ENCODE results near the gene CPT2.

CPT2 gene

DNA sequence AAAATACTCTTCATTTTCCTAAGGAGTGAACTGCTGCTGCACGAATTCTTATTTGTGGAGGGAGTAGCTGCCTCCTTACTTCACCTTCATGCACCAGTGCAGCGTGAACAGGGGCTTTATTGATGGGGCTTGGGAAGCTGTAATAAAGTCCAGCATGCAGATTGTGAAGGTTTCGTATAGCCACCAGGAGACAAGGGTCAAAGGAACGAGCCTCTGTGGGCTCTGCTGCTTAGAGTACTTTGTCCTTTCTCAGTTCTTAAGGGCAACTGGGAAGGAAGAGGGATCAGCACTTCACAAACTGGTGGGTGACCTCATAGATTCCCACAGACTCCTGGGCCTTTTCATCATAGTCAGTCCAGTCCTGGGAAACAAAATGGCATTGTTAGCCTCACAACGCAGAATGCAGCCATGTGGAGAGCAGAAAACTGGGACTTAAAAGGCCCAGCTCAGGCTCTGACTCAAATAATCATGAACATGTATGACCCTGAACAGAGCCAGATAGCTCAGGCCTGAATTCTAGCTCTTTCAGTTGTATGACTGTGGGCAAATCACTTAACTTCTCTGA is 17.8 kb downstream of the CPT2 start:
- DNase-seq (ENCODE audit: low spot score) = no peak
- no peak for FAIRE-seq

DNA sequence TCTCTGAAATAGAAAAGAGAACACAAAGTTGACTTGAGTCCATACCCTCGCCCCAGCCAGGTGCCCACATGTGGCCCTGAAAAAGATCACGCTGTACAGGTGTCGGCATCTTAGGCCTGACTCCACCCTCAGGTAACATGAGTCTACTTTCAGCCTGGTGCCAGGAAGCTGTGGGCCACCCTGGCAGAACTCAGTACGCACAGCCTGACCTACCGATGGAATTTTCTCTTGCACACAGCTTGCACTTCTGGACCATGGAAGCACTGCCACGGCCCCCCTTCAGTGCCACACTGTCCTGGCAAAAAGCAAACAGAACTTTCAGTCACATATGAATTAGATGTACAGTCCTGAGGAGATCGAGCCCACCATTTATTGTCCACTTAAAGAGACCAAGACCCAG is 21.6 kb downstream of the CPT2 start:
- FAIRE-seq (no peak), DNase-seq (ENCODE audit: low spot score) (no peak)

DNA sequence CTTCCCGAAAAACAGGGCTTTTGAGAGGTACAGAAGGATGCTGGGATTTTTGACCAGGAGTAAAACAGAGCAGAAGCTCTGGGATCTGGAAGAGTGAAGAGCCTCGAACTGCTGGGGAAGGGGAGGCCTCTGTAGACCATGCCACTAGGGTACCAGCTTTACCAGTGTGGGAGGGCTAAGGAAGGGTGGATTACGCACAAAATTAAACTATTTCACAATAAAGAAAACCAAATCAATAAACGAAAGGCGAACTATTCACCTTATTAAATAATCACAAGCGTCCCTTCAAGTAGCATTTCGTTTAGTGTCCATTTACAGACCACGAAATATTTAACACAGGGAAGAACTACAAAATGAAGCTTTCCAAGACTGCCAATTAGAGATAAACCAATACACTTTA is 23.1 kb downstream of the CPT2 start:
- no peak for DNase-seq (ENCODE audit: low spot score)
- no peak for FAIRE-seq

DNA sequence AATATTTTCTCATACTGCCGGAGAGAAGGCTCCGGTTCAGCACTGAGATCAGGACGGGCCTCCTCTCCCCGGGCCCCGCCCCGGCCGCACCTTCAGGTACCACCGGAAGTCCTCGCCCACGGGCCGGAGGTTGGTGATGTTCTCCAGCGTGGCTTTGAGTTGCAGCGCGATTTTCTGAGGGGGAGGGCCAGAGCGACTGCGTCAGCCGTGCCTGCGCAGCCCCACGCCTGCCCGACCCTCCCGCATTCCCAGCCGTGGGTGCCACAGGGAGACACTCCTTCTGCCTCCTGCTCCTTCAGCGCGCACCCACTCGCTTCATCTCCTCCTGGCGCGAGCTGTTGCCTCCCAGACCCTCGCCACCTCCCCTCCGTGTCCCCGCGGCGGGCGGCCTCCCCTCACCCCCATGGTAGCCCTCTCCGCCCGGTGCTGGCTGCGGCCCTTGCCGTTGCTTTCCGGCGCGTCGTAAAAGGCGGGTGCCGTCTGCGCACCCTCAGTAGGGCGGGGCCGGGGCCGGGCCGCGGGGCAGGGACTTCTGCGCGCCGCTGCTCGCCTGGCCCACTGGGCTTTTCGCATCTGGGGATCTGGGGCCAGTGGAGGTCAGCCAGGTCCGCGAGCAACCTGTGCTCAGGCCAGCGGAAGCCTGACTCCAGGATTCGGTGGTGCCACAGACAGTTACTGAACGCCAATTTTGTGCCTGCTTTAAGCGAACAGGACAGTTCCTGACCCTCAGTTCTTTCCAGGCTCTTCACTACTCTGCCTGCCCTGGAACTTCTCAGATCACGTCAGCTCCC is 23.7 kb downstream of the CPT2 start, which contains the start of gene CZIB:
Gene CZIB (minus strand): TSS at position 464 of the 791 bp plus-strand sequence. CDS start 59 bp downstream, at position 405.
- DNase-seq (ENCODE audit: low spot score) = peak; percentile 86
- FAIRE-seq = peak; percentile 77

DNA sequence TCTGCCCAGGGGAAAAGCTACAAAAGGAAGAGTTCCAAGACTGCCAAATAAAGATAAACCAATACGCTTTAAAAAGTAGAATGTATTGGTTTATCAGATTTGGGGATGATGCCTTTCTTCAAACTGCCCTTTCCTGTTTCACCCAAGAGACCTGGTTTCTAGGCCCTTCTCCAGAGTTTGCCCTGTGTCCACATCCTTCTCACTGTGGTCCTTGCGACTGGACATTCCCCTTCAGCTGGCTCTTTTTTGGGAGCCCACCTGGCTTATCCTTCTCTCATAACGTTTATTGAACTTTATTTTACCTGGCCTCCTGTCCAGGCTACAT is 24.3 kb downstream of the CPT2 start:
- FAIRE-seq = no peak
- no peak for DNase-seq (ENCODE audit: low spot score)

DNA sequence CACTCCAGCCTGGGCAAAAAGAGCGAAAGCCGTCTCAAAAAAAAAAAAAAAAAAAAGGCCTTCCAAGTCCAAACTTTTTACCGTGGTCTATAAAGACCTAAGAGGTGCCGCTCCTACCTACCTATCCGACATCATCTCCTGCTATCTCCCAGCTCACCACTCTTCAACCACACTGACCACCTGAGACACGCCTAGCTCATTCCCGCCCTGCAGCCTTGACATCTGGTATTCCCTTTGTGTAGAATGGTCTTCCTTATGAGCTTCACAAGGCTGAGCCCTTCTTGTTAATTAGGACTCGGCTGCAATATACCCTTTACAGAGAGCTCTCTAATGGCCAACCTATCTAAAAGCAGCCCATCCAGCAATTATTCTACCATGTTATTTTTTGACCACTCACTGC is 41.0 kb downstream of the CPT2 start:
- no peak for FAIRE-seq
- DNase-seq (ENCODE audit: low spot score) = no peak

DNA sequence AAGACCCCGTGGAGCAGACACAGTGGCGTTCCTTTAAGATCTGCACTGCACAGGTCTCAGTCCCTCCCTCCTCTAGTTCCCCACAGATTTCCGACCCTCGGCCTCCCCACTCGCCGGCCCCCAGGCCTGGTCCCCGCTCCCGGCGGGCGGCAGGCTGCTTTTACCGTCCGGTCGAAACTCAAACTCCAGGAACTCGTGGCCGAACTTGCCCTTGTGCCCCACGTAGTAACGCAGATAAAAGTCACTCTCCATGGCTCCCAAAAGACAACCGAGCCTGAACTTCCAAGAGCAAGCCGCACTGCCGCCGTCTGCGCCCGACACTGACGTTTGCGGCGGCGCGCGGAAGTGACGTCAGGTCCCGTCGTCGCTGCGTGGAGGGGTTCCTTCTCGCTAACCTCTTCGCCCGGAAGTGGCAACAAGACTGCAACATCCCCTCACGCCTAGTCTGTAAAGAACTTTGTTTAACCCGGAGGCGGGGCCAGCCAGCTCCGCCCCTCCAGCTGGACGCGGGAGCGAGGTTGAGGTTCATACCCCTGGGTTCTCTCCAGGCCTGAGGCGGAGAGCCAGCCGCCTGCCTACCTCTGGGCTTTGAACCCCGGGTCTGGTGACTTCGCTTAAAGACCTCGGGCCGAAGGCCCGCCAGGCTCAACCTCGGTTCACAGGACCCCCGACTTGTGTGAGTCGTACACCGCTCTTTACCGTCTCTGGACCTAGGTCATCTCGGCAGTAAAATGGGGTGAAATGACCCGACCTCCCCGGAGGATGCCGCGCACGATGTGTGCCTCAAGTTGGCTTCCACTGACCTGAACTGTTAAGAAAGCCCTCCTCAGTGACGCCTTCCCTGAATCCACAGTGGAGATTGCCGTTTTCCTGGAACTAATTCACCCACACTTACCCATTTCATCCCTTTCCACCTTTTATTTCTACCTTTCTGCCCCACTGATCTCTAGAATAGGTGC is 41.9 kb downstream of the CPT2 start, which contains the start of gene MAGOH:
Gene MAGOH (minus strand): TSS at position 322 of the 959 bp plus-strand sequence. CDS start 70 bp downstream, at position 252.
- peak; percentile 86 for DNase-seq (ENCODE audit: low spot score)
- peak; percentile 80 for FAIRE-seq

DNA sequence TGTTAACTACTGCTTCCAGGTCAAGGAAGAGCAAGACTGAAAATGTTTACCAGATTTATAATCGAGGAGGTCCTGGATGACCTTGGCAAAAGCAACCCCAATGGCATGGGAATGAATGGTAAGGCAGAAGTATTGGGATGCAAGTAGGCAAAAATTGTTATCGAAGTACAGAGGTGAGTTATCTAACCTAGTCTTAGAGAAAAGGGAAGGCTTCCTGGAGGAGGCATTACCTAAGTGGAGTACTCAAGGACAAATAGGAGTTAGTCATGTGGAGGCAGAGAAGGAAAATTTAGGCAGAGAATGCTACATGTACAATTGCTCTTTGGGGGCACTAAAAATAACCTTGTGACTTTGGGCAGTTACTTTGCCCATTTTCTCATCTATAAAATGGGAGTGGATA is 45.2 kb downstream of the CPT2 start:
- FAIRE-seq (no peak), DNase-seq (ENCODE audit: low spot score) (no peak)

DNA sequence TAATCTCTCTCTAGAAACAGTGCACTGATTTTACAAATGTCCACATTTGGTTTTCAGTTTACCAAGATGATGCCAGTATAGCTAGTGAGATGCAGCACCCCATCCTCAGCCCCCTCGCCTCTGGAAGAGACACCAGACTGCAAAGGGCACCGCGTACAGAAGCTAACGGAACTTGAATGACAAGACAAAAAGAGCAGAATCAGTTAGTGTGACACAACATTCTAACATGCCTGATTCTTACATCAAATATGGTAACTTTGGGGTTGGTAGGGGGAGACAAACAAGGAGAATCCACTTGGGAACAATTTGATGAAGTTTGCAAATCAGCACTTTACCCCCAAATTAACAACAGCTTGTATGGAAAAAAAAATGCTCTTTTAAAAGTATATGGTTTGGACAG is 45.8 kb downstream of the CPT2 start:
- FAIRE-seq = no peak

DNA sequence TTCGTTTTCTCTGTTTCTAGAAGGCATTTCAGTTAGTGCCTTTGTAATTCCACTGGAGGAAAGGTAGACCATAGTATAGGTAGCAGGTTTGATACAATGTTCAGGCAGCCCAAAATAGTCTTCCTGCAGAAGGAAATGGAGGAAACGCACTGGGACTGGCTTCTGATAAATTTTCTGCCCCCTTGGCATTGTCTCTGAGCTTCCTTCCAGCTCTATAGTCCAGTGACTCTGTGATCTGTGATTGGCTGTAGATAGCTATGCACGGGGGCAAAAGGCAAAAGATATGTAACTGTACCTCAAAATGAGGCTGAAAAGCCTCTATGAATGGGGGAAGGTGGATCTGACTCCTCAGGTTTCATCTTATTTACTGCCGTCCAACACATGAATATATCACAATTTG is 47.5 kb downstream of the CPT2 start:
- no peak for FAIRE-seq
- no peak for DNase-seq (ENCODE audit: low spot score)

More for the DNA sequence above, 45.8 kb downstream of the CPT2 start:
- no peak for DNase-seq (ENCODE audit: low spot score)

DNA sequence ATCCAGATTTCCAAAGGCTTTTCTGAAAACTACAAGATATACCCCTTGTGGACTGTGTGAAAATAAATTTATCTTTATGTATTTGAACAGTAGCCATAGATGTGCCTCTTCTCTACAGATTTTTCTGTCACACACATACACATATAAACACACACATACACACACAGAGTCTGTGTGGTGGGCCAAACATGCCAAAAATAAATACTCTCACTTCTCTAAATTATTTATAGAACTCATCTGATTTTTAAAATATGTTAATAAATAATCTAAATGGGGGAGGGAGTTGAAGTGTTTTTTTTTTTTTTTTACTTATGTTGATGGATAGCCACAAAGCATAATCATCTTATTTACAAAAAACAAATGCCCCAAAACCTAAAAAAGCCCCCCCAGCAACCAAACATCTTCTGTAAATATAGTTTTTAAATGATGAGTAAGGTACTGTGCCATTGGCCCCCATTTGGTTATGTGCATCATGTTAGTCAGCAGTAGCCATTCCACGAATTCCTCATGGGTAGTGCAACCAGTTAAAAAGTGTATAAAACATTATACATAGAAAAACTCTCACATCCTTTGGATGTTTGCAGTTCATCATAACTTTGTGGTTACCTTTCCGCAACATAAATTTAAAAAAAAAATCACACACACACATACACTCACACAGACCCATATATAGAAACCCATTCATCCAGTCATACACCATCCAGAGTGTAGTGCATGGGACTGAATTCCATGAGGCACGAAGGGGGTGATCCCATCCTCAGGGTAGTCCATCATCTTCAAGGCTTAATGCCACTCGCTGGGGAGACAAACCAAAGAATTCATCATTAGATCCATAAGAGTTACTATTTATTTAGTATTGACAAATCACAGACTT is 49.9 kb downstream of the CPT2 start:
- peak; percentile 31 for DNase-seq (ENCODE audit: low spot score)
- no peak for FAIRE-seq

DNA sequence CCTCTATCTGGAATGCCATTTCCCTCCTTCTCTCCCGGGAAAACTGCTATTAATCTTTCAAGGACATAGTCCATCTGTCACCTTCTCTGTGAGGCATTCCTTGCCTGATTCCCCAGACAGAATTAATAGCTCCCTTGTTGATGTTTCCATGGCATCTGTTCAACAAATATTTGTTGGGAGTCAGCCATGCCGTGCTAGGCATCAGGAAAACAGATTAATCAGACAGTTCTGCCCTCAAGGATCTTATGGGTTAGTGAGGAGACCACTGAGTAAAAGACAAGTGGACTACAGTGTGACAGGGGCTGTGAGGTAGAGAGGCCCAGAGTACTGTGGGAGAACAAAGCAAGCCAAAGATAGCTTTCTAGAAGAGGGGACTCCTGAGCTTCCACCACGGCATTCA is 53.1 kb downstream of the CPT2 start:
- no peak for FAIRE-seq
- DNase-seq (ENCODE audit: low spot score) = no peak

DNA sequence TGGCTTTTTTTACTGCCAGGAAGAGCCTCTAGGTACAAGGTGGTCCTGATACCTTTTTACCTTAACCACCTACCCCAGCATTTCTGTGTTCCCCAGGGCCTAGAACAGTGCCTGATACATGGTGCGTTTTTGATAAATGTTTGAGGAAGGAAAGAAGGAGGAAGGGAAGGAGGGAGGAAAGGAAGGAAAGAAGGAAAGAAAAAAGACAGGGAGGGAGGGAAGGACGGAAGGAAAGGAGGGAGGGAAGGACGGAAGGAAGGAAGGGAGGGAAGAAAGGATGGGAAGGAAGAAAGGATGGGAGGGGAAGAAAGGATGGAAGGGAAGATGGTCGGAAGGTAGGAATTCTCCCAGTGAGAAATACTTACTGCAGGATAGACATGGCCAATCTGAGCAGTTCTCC is 53.7 kb downstream of the CPT2 start:
- FAIRE-seq (no peak), DNase-seq (ENCODE audit: low spot score) (no peak)

DNA sequence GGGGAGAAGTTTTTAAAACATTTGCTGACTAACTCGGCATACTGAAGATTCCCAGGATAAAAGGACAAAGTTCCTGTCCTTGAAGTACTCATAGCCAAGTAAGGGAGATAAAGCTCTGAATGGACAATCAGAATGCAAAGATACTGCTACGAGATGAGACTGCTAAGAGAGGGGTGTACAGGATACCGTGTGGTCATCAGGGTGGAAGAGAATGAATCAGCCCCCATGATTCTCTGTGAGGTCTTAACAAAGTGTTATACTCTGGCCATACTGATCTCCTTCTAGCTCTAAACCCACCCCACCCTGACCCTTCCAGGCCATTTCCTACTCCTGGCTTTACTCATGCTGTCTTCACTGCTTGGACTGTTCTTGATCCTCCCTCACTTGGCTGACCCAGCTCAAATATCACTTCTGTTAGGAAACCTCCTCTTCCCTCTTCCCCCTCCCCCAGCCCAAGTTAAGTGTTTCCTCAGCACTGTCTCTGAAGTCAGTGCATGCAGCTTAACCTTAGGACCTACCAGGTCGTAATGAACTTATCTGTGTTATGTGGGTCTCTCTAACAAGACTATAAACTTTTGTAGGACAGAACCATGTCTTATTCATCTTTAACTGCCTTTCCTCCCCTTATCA is 57.5 kb downstream of the CPT2 start:
- FAIRE-seq = no peak
- no peak for DNase-seq (ENCODE audit: low spot score)

DNA sequence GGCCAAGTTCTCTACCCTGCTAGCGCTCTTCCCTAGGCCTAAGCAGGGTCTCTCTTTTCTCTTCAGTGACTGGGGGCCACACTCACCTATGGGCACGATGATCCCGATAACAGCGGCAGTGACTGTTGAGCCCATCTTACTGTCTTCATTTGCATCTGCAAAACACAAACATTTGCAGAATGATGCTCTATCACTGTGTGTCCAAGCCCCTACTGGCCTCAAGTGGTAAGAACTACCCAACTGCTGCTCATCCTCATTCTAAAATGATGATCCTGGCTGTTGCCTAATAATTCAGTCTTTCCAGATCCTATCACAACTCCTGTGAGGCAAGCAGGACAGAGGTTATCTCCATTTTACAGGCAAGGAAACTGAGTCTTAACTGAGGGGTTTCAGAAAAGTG is 58.4 kb downstream of the CPT2 start:
- no peak for DNase-seq (ENCODE audit: low spot score)
- FAIRE-seq = no peak

DNA sequence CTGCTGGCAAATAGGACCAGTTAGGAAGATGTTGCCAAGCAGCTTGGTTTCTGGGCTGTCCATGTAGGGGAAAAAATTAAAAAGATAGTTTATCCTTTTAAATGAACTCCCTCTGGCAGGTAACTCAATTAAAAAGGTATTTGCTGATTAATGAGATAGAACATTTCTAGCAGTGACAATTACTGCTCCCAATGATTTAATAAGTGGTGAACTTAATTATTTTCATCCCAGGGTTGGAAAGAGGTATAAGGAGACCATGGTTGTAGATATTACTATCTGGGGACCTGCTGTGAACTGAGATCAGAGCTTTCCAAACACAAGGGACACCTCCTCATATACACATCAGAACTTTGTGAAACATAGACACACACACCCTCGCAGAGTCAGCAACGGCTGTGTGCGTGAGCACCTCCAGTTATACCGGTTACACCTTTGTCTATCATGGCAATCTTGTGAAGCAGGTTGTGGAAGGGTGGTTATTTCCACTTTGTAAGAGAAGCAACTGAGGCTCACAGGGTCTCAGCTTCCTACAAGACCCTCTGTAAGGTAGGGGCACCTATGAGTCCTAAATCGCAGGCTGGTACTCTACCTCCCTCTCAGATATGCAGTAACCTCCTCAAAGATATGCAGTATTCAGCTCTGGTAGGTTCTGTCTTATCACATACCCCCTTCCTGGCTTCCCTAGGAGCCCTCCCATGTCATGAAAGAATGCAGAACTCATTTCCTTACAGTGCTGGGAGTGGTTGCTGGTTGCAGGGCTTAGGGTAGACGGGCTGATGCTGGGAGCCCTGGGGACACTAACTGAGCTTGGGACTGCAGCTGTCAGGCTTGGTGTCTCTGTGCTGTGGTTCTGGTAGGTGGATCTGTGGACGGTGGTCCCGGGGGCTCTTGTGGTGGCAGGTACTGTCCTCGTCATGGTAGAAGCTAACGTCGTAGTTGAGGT is 60.2 kb downstream of the CPT2 start:
- no peak for DNase-seq (ENCODE audit: low spot score)
- FAIRE-seq = no peak

DNA sequence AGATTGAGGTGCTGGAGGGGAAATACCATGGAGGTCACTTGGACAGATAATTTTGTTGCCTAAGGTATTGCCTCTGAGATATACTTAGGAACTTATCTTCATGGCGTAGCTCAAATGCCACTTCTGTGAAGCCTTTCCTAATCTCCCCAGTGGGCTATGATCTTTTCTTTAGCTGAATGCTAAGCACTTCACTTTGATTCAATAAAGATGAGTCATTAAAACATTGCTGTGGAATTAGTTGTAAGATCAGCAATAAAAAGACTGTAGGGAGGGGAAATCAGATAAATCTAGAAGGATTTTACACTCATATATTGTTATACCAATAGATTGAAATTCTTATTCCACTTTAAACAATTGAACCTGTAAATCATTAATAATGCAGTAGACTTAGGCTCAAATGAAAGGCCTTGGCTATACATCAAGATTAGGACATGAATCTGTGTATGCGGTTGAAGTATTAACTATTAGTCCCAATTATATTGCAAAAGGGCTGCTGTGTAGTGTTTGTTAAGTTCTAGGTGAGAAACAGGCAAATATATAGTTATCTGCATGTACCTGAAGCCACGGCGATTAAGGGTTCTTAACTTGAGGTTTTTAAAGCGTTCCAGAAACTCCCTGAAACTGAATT is 60.9 kb downstream of the CPT2 start:
- DNase-seq (ENCODE audit: low spot score) (no peak), FAIRE-seq (no peak)

DNA sequence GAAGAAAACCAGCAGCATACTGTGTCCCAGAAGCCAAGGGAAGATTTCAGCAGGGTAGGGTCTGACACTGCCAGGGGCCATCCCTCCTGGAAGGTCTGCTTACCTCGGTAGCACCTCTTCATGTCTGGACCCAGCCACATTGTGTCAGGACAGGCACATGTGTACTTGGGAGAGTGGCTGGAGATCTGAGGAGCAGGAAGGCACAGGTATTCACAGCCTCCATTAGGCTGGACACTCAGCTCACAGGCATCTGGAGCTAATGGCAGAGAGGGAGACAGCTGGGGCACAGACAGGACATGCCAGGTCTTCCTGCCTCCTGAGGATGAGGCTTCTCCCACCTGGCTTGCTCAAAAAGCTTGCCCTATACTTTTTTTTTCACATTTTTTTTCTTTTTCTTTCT is 61.6 kb downstream of the CPT2 start:
- FAIRE-seq (no peak), DNase-seq (ENCODE audit: low spot score) (no peak)

DNA sequence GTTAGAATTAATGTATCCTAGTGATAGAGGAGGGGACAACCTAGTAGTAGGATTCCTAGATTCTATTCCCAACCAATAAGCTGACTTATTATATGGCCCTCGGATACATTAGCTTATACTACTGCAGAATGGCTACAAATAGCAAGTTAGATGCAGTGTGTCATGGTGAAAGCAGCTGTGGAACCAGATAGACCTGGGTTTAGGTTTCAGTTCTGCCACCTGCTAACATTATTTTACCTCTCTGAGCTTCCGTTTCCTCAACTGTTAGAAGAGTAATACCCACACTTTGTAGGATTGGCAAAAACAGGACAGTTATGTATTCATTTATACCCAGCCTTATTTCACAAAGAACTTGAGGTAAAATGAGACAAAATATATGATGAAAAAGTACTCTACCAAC is 63.3 kb downstream of the CPT2 start:
- DNase-seq (ENCODE audit: low spot score) (no peak), FAIRE-seq (no peak)

Measured in RCC 7860 (cell line).